Muscle layer of colon (tissue), 2 donors: ENCODE results near the gene DYSF.

Experiments used
- H3K27ac ChIP-seq: one replicate; pipeline ENCODE4 v1.7.0; 2013; ENCODE audit warnings: low read depth, mild to moderate bottlenecking, low read length, moderate library complexity
- H3K27me3 ChIP-seq, 2 donors: one replicate each; pipeline ENCODE4 v1.7.0; 2013; ENCODE audit warnings: low read length in 2 of 2, mild to moderate bottlenecking in 2 of 2; ENCODE audit not compliant: insufficient read depth in 2 of 2, control insufficient read depth in 1 of 2
- H3K36me3 ChIP-seq: one replicate; pipeline ENCODE4 v1.7.0; 2013; ENCODE audit warnings: mild to moderate bottlenecking, low read length; ENCODE audit not compliant: insufficient read depth
- H3K4me1 ChIP-seq: one replicate; pipeline ENCODE4 v1.7.0; 2013; ENCODE audit warnings: mild to moderate bottlenecking, low read length; ENCODE audit not compliant: insufficient read depth
- H3K4me3 ChIP-seq, 2 donors: one replicate each; pipeline ENCODE4 v1.7.0; 2013; ENCODE audit warnings: low read length in 2 of 2, low read depth in 1 of 2, mild to moderate bottlenecking in 1 of 2, moderate library complexity in 1 of 2
- H3K9ac ChIP-seq: one replicate; pipeline ENCODE4 v1.7.0; 2013; ENCODE audit warnings: low read length
- H3K9me3 ChIP-seq: one replicate; pipeline ENCODE4 v1.7.0; 2013; ENCODE audit warnings: mild to moderate bottlenecking, low read length
- donor health status: abdominal sarcoma.
- donor health status: Adenocarcinoma of cecum.

The DYSF gene

GRCh38 chr2:71710367-71711132 lies 257.2 kb downstream of the DYSF start:
- Histone ChIP-seq H3K36me3 (no peaks in the 10 kb centered on the region), H3K27ac (no peak overlapping the region), H3K4me1 (no peaks in the 10 kb centered on the region), H3K27me3 (no peaks in the 10 kb centered on the region), H3K4me3 (no peak overlapping the region), H3K9ac (no peak overlapping the region), H3K9me3 (no peaks in the 10 kb centered on the region)

GRCh38 chr2:71711133-71711855 lies 257.9 kb downstream of the DYSF start:
- Histone ChIP-seq H3K4me3 (no peak overlapping the region), H3K27ac (no peak overlapping the region), H3K9ac (no peak overlapping the region), H3K36me3 (no peaks in the 10 kb centered on the region), H3K4me1 (peaks cover 2% of the 10 kb centered on the region), H3K27me3 (no peaks in the 10 kb centered on the region), H3K9me3 (no peaks in the 10 kb centered on the region)

DNA sequence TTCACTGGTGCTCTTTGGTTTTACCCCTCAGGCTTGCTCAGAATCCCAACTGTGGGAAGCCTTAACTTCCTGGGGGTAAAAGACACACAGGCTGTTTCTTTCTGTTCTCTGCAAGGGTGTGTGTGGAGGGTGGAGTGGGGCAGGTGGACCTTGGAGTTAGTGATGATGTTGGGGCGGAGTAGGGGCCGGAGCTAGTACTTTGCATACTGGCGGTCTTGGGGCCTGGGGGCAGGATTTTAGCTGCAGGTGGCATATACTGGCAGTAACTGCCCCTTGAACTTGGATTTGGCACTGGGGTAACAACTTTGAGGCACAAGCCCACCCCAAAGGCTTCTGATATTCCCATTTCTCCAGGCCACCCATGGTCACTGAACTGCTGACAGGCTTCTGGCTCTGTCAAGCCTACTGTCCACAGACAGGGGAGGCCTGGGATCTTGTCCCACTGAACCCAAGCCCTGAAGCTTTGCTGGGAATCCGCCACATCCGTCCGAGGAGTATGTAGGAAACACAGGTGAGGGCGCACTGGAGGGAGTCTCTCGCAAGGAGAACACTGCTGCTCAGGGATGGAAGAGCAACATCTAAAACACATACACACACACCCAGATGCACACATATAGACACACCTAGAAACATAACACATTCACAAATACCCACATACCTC lies 258.9 kb downstream of the DYSF start:
- Histone ChIP-seq H3K9me3 (no peaks in the 10 kb centered on the region), H3K27ac (no peak overlapping the region), H3K36me3 (no peaks in the 10 kb centered on the region), H3K4me3 (no peak overlapping the region), H3K27me3 (no peaks in the 10 kb centered on the region), H3K9ac (no peak overlapping the region), H3K4me1 (peaks cover 12% of the 10 kb centered on the region)

DNA sequence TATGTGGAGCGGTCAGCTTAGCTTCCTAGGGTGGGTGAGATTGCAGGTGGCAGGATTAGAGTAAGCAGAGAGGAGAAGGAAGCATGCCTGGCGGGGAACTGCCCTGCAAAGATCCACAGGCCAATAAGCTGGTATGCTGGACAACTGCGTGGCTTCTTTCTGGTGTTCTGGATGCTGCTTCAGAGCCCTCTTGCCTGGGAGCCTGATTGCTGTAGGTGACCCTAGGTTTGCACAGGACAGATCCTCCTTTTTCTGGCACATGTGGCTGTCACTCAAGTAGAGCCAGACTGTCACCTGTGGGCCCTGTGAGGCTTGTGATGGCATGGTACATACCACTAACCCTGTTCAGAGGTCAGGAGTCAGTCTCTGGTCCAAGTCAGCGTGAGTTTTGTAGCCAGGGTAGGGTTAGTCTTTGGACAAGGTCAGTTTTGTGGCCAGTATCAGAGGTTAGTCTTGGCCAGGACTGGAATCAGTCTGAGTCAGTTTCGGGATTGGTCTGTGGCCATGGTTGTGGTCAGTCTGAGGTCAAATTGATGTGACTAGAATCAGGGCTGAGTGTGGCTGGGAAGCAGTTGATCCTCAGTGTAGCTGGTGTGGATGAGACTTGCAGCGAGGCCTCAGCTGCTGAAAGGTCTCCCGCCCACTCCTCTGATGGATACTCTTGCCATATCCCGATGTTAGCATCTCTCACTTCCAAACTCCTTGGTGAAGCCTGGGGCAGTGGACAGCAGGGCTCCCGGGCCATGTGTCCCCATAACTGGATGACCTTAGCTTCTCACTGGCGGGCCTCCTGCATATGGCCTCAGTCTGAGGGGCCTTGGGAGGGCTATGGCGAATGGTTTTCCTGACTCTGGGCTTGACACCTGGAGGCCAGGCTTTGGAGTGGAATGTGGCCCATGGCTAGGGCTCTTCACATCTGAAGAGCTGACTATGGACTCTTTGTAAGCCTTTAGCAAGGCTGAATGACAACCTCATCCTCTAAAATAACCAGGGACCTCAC lies 260.5 kb downstream of the DYSF start:
- H3K27me3 ChIP-seq = no peaks in the 10 kb centered on the region
- no peaks in the 10 kb centered on the region for H3K36me3 ChIP-seq
- H3K9me3 ChIP-seq = no peaks in the 10 kb centered on the region
- peaks cover 15% of the 10 kb centered on the region for H3K4me1 ChIP-seq
- H3K4me3 ChIP-seq = no peak overlapping the region
- no peak overlapping the region for H3K9ac ChIP-seq
- no peak overlapping the region for H3K27ac ChIP-seq

- Histone ChIP-seq H3K9me3 (no peaks in the 10 kb centered on the region), H3K9ac (no peak overlapping the region), H3K27ac (no peak overlapping the region), H3K27me3 (no peaks in the 10 kb centered on the region), H3K4me1 (peaks cover 19% of the 10 kb centered on the region), H3K4me3 (no peak overlapping the region), H3K36me3 (no peaks in the 10 kb centered on the region)
Measured at GRCh38 chr2:71714601-71715240, 261.4 kb downstream of the DYSF start.

- Histone ChIP-seq H3K36me3 (no peaks in the 10 kb centered on the region), H3K4me1 (peaks cover 24% of the 10 kb centered on the region), H3K9me3 (no peaks in the 10 kb centered on the region), H3K27me3 (no peaks in the 10 kb centered on the region), H3K9ac (no peak overlapping the region), H3K4me3 (no peak overlapping the region), H3K27ac (no peak overlapping the region)
Measured at GRCh38 chr2:71715241-71715750, 261.9 kb downstream of the DYSF start.

DNA sequence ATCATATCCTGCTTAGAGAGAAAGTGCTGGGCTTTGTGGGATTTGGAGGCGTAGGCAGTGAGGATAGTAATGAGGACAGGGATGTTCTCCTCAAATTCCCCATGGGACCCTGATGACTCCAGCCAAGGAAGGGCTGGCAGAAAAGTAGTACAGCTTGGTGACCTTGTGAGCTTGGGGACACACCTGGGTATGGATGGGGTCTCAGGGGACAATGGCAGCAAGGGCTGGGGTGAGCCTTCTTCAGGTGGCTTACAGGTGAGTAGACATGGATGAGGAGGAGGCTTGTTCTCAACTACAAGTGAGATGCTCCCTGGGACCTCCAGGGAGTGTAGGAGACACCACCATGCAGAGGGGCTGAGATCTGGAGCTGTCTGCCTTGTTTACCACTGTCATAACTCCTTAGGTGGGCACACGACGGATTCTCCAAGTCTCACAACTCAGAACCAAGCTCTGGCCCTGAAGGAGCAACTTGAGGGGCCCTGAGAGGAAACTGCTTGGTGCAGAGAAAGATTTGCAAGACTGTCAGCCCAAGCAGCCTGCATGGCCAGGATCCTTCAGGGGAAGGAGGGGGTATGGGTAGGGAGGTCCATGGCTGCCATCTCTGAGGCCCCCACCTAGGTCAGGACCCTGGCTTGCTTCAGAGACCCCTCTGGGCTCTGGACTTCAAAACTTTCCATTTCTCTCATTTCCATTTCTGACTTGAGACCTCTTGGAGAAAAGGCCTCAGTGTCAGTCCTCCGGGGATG lies 262.8 kb downstream of the DYSF start:
- H3K9ac ChIP-seq = no peak overlapping the region
- peaks cover 33% of the 10 kb centered on the region for H3K4me1 ChIP-seq
- H3K36me3 ChIP-seq = no peaks in the 10 kb centered on the region
- H3K9me3 ChIP-seq = no peaks in the 10 kb centered on the region
- H3K4me3 ChIP-seq = no peak overlapping the region
- H3K27ac ChIP-seq = no peak overlapping the region
- H3K27me3 ChIP-seq = no peaks in the 10 kb centered on the region

DNA sequence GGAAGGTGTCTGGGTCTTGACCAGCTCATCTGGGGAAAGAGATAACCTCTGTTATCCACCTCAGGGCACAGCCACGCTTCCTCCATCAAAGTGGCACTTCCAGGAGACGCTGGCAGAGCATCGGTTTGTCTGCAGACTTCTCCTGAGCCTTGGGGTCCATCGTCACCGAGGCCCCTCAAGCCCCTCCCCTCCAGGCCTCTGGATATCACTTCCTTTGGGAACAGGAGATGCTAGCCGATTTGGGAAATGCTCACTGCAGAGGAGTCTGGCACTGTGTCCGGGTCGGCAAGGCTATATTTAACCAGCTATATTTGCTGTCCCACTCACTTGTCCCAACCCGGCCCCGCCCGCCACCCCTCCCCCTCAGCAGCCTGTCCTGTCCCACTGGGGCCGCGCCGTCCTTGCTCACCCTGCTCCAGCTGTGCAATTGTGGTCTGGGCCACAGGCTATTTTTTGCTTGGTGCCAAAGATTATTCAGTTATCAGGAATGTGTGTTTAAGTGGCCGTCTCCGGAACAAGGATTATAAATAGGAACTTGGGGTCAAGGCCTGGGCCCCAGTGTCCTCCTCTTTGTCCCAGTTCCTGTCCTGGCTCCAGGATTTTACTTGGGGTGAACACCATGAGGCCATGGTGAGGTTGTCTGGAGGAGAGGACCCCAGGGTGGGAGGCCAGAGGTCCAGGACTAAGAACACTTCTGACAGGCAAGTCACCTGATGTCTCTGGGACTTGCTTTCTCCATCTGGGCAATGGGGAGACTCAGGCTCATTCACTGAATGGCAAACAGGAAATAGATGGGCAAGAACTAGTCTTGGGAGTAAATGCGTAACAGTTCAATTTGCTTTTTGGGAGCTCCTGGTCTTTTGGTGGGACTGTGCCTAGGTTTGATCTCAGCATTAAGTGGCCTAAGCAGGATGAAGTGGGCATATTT lies 263.6 kb downstream of the DYSF start:
- no peak overlapping the region for H3K9ac ChIP-seq
- no peak overlapping the region for H3K27ac ChIP-seq
- H3K4me3 ChIP-seq = no peak overlapping the region
- peaks cover 41% of the 10 kb centered on the region for H3K4me1 ChIP-seq
- H3K27me3 ChIP-seq = no peaks in the 10 kb centered on the region
- no peaks in the 10 kb centered on the region for H3K36me3 ChIP-seq
- H3K9me3 ChIP-seq = no peaks in the 10 kb centered on the region

- H3K4me1 ChIP-seq = peaks cover 42% of the 10 kb centered on the region
- no peaks in the 10 kb centered on the region for H3K27me3 ChIP-seq
- H3K9me3 ChIP-seq = no peaks in the 10 kb centered on the region
- no peaks in the 10 kb centered on the region for H3K36me3 ChIP-seq
- H3K4me3 ChIP-seq = no peak overlapping the region
- H3K9ac ChIP-seq = no peak overlapping the region
- no peak overlapping the region for H3K27ac ChIP-seq
Measured at GRCh38 chr2:71718686-71719085, 265.3 kb downstream of the DYSF start.
